GM18508 (cell line): ENCODE measurements around the gene BRD7.

Experiments used
- ATAC-seq: cut with Tn5 transposase; IDR thresholded peaks from one replicate; pipeline ENCODE4 v1.9.1; 2021; ENCODE audit warnings: moderate number of reproducible peaks; ENCODE audit not compliant: insufficient read depth, unreplicated experiment

Gene BRD7

DNA sequence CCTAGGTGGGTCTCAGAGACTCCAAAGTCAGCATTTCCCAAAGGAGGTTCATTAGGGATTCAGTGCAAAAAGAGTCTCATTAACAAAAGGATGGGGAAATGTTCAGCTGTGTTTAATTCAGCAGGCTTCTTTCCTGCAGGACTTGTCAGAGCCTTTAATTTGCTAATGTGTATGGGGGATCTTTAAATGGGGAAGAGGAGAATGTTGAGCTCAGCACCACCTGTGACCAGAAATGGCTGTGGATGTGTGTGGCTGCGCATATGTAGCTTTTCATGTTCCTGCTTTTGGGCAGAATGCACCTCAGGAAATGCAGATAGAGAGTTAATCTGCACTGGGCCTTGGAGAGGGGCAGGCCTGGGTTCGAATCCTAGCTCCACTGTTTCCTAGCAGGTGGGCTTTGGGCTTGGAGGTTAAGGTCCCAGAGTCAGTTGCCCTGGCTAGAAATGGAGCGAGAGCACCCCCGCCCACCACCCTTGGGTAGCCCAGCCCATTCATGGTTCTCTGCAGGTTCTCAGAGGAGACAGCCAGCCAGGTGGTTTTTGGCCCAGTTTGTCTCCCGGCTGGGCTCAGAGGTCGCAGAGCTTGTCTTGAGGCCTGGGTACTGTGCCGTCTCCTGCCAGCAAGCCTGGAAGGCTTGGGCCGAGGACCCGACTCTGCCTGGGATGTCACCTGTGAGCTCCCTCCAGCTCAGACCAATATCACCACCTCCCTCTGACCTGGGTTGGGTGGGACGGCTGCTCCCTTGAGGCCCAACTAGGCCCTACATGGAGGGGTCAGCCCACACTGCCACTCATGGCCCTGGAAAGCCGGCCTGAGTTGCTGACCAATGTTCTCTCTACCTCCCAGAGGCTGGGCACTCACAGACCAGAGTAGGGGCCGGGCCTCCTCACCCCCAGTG lies 93.1 kb downstream of the BRD7 start:
- ATAC-seq, result no peak

DNA sequence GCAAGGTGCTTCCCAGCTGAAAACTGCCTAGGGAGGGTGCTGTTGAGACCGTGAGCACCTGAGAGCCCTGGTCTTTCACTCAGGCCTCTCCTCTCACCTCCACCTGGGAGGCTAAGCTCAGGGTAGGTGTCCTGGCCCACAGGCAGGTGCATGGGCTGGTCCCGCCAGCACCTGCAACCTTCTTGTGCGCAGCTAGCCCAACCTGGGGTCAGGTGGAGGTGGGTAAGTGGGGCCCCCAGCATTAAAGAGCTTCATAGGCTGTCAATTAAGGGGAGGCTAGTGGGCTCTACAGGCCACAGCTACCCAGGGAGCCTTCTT lies 93.7 kb downstream of the BRD7 start:
- no peak for ATAC-seq

DNA sequence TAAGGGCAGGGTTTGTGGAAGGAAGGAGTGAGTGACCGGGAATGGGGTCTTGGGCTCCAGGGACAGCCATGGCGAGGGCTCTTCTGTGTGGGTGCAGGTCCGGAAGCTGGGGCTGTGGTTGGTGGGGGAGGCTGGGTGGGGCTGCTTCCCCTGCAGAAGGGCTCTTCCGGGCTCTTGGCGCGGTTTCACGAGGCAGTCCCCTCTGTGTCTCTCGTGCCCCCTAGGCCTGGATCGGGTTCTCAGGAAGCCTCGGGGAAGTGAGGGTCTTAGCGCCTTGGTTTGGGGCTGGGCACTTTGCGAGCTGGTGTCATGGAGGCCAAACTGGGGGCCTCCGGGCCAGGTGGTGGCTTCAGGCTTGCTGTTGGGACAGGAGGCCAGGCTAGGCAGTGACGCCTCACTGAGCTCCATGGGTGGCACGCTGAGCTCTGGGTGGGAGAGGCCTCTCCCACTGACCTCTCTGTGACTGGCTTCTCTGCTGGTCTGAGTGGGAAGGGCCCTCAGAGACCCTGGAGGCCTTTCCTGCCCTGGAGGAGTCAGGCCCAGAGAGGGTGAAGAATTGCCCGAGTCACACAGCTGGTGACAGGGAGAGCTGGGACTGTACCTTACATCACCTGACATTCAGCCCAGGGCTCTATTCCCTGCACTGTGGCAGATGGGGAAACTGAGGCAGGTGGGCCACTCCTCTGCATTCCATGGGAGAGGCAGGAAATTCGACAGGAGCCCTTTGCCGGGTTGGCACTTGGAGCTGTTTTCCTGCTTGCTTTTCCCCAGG lies 94.3 kb downstream of the BRD7 start:
- ATAC-seq, result no peak

DNA sequence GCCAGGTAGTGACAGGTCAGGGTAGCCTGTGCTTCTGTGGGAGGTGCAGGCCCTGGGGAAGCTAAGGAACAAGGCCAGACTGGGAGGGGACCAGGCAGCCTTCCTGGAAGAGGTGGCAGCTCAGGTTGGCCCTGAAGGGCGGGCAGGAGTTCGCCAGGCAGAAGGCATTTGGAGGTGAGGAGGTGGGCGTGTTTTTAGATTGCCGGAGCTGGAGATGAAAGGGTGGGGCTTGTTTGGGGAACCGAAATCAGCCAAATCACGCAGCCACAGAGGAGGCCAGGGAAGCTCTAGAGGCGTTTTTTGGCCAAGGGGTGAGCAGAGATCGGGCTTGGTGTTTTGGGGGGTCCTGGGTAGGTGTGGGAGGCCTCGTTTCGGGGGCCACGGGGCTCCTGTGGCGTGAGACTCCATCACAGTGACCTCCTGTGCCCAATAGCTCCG lies 94.9 kb downstream of the BRD7 start:
- ATAC-seq, result no peak

DNA sequence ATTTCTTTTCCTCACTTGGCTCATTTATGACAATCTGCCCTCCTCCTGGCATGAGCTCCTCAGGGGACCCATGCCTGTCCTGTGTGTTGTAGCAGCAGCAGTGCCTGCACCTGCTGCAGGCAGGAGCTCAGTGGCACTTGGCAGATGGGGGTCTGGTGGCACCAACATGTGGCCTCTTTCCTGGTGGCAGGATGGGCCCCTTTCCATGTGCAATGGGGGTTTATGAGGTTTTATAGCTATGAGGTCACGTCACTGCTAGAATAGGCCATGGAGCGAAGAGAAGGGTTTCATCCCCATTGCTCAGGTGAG lies 95.5 kb downstream of the BRD7 start:
- no peak for ATAC-seq

DNA sequence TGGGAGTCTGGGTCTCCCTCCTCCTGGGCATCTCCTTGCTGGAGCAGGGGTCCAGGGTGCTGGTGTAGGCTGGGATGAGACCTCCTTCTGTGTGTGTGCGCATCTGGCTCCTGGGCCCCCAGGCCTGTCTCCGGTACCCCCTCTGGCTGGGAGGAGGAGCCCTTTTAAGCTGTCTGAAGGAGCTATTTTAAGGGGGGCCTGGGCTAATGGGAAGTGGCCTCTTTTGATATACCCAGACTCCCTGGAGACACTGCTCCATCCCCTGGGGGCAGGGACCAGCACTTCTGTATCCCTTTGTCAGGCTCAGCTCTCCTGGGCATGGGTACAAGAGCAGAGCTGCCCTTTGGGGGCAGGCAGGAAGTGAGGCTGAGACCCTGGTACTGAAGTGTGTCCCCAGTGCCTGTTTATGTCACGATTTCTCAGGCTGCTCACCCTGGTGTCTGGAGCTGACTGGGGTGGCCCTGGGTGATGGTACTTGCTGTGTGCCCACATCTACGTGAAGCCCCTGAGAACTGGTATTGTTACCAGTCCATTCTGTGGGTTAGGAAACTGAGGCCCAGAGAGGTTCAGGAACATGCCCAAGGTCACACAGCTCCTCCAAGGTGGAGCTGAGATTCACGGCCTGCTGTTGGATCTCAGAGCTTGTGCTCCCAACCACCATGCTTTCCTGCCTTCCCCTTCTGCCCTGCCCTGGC lies 96.0 kb downstream of the BRD7 start:
- ATAC-seq, result no peak

DNA sequence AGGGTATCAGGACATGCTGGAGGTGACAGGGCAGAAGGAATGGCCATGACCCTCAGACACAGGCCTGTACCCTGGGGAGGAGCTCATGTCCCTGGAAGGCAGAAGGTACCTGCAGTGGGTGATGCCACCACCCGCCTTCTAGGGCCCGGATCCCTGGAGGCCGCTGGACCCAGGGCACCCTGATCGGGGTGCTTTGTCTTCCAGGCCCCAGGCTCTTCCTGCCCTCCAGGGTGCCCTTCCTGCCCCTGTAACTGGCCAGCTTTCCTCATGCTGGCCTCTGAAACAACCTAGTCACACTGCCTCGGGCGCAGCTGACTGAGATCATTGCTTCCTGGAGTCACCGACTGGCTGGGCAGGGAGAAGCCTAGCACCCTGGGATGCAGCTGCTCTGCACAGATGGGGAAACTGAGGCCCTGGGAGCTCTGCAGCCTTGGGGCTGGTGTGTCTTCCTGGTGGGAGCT lies 96.6 kb downstream of the BRD7 start:
- ATAC-seq, result no peak

DNA sequence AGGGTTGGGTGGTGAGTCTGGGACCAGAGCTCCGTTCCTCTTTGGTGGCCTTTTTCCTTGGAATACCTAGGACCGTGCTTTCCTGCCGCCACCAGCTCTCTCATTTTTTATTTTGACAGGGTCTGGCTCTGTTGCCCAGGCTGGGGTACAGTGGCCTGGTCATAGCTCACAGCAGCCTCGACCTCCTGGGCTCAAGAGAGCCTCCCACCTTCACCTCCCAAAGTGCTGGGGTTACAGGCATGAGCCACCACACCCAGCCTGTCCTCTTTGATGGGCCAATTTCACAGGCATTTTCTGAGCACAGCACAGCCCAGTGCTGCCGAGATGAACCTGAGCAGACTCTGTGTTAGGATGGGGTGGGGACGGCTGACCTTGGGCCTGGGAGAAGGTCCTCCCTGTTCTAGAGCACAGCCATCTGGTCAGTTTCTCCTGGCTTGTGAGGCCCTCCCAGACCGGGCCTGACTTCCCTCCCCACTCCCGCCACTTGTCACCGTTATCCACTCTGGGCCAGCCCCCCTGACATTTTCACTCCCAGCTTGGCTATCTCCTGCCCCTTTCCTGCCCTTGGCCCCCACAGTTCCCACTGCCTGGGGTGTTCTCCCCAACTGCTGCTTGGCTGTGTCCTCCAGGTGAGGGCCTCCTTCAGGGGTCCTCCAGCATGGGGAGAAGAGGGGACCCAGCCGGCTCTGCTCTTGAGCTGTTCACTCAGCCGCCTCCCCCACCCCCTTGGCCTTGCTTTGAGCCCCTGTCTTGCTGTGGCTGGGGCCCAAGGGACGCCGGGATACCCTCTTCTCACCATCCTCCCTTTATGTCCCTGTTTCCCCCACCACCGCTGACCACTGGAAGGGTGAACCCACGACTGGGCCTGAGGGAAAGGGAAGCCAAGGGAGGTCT lies 97.4 kb downstream of the BRD7 start:
- no peak for ATAC-seq

DNA sequence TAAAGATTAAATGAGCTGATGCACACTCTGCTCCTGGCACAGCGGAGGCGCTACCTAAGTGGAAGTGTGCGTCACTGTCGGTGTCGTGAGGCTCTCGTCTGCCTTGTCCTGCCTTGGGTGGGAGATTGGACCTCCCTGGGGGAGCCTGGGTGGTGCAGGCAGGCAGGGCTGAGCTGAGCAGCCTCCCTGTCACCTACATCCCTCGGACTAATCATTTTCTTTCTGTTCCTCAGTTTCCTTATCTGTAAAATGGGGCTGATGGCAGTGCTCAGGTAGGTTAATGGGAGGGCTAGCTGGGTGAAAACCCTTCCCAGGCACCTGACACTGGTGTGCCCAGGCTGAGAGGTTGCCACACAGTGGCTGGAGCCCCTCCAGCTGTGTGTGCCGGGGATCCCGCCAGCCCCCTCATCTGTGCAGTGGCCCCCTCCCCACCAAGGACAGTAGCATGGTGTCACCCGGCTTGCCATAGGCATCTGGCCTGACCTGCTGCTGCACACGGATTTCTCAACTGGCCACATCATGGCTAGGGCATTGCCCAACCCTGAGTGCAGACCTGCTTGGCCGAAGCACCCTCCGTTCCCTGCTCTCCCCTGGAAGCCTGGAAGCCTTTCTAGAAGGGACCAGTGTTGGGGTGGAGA lies 98.2 kb downstream of the BRD7 start:
- ATAC-seq, result no peak

DNA sequence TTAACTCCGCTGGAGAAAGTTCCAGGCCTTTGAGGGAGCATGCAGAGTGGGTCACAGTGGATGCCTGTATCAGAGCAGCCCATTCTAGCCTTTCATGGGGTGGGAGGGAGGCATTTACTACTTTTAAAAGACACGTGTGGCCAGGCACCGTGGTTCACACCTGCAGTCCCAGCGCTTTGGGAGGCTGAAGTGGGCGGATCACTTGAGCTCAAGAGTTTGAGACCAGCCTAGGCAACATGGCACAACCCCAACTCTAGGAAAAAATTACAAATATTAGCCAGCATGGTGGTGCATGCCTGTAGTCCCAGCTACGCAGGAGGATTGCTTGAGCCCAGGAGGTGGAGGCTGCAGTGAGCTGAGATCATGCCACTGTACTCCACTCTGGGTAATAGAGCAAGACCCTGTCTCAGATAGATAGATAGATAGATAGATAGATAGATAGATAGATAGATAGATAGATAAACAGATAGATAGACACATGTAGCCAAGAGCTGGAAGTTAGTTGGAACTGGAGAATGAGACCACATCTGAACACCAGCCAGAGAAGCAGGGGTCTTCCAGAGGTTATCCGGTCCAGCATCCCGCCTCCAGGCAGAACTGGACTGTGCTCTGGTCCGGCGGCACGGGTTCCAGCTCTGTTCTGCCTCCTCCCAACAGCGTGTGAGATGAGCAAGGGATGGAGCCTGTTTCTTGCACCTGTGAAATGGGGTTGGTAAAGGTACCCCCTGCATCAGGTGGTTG lies 98.8 kb downstream of the BRD7 start:
- no peak for ATAC-seq

DNA sequence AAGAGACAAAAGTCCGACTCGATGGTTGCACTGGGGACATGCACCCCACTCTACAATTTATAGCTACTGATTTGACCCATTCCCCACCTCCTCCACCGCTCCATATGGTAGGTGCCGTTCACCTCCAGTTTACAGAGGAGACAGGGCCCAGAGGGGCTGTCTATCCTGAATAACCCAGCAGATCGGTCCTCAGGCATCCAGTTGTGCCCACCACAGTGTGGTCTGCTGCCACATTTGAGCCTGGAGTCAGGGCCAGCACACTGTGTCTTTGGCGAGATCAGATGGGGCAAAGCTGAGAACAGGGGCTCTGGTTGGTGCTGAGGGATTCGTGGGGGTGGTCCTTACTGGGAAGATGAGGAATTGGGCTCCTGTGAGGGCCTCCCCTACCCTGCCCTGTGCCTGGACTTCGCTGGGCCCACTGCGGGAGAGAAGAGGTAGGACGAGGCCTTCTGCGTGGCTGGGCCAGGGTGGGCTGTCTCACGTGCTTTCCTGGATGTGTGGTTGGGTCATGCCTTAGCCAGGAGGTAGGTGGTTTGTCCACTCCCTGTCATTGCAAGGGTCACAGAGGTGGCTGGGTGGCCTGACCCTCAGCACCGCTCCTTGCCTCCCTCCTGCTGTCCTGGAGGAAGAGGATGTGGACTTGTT lies 99.6 kb downstream of the BRD7 start:
- no peak for ATAC-seq

DNA sequence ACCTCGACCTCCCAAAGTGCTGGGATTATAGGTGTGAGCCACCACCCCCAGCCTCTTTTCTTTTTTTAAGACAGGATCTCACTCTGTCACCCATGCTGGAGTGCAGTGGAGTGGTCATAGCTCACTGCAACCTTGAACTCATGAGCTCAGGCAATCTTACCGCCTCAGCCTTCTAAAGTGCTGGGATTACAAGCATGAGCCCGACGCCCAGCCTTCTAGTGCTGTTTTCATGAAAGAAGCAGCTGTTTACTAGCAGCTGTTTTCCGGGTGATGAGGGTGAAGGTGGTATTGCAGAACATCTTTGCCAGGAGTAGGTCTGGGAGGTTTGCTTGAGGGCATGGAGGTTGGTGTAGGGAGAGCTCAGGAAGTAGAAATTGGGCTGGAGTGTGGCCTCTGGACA lies 100.4 kb downstream of the BRD7 start:
- no peak for ATAC-seq

DNA sequence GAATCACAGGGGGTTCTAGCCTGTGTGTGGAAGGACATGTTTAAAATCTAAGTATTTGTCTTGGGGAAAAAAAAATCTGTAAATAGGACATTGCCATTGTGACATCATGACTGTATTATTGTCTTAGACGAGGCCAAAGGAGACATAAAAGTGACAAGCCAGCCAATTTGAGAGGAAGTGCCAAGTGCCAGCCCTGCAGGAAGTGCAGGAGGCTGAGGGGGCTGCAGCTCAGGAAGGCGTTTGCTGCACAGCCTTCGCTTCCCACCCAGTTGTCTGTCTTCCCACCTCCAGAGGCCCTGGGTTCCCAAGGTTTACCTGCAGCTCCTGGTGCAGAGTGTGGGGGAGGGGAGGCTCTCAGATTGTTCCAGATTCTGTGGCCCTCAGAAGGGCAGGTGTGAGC lies 101.1 kb downstream of the BRD7 start:
- ATAC-seq, result no peak

DNA sequence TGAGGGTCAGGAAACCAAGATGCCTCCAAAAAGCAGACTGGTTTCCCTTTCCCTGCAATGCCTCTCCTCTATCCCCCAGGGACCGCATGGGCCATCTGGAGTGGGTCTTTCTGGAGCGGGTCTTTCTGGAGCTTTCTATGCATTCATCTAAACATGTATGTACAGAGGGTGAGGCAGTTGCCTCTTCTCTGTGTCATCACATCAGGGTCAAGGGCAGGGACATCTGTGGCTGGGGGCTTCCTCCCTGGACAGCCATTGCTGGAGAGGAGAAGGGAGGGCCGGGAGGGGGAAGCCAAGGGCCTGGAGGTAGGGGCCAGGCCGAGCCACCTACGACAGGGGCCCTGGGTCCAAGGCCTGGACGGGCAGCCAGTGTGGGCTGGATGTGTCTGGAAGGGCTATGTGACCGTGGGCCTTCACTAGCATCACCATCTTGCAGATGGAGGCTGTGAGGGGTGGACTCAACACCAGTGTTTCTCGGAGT lies 101.6 kb downstream of the BRD7 start:
- ATAC-seq, result no peak

DNA sequence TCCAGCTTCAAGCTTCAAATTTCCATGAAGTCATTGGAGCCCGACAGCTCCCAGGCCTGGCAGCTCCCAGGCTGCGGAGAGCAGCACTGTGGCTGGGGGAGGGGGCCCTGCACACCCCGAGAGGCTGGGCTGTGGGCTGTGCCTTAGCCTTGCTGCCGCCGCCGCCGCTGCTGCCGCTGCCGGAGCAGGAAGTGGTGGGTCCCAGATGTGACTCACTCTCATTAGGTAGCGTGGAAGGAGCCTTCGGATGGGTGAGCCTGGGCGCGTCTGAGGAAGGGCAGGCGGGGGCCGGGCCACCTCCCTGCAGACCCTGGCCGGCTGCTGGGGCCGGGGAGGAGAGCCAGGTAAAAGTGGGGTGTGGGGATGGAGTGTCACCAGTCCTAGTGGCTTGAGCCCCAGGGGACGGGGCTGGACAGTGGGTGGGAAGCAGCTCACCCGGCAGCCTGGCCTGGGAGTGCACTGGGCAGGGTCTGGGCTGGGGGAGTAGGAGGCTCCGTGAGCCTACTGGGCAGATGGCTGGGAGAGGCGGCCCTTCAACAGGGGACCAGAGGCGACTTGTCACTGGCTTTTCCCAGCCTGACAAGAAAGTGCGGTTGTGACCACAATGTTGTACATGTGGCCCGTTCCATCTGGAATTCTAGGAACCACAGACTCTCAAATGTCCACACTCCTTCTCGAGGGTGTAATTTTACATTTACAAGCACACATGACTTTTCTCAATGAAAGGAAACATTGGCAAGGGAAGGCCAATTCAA lies 102.3 kb downstream of the BRD7 start, which contains the start of gene ADCY7:
Gene ADCY7, plus strand, starts transcription at position 215 of the 755 bp plus-strand sequence. CDS start 21,629 bp downstream, outside the sequence.
- ATAC-seq, result peak; percentile 63
